ENCODE results near the gene CEMIP2.

DNA sequence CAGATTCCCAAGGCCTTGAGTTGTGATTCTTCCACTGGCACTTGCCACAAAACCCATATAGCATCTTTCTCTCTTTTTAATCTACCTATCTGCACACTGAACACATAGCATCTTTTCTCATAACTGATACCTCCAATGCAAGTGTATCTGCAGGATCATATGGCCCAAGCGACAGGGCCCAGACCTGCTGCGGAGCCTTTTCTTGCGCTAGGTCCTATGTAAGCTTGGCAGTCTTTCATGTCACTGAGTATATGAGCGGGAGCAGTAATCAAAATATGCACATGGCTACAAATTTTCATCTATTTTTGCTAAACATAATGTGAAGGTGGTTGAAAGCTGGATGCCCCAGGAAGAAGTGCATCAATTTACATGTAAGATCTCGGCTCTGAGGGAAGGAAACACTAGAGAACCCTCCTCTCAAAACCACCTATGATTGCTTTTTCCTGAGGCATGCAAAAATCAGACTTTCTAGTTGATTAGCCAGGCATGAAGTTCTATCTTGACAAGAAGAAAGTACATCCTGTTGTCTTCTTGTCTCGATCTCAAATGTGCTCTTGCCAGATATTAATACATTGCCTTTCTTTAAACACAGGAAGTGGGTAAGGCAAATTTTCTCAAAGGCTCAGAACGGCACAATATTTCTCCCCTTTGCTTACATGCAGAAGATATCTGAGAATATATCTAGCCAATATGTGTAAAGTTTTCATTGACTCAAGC is 26.9 kb upstream of the CEMIP2 start:
- no peak for TF ChIP-seq CTCF (IDR thresholded peaks at IDR 0.05)
- TF ChIP-seq ZFX (IDR thresholded peaks at IDR 0.05; ENCODE audit: borderline replicate concordance), result no peak

All from 22Rv1 (cell line).